ENCODE results near the gene IFT57.

The IFT57 gene

GRCh38 chr3:108123326-108123725 lies 98.9 kb downstream of the IFT57 start:
- no peak for DNase-seq

GRCh38 chr3:108122276-108122675 lies 99.9 kb downstream of the IFT57 start:
- DNase-seq, result no peak

DNA sequence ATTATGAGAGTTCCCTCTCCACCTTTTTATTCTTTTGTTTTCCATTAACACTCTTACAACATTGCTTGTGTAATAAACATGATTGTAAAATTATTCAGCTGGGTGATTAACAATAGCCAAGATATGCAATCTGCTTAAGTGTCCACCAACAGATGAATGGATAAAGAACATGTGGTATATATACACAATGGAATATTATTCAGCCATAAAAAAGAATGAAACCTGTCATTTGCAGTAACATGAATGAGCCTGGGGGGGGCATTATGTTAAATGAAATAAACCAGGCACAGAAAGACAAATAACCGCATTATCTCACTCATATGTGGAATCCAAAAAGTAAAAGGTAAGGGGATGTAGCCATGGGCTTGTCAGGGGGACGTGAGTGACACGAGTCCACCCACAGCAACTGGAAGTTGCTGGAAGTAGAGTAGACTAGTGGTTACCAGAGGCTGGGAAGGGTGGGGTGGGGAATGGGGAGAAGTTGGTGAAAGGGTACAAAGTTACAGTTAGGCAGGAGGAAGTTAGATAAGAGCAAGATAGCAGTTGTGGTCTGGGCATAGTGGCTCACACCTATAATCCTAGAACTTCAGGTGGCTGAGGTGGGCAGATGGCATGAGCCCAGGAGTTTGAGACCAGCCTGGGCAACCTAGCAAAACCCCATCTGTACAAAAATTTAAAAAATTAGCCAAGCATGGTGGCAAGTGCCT lies 102.7 kb downstream of the IFT57 start:
- no peak for DNase-seq

DNA sequence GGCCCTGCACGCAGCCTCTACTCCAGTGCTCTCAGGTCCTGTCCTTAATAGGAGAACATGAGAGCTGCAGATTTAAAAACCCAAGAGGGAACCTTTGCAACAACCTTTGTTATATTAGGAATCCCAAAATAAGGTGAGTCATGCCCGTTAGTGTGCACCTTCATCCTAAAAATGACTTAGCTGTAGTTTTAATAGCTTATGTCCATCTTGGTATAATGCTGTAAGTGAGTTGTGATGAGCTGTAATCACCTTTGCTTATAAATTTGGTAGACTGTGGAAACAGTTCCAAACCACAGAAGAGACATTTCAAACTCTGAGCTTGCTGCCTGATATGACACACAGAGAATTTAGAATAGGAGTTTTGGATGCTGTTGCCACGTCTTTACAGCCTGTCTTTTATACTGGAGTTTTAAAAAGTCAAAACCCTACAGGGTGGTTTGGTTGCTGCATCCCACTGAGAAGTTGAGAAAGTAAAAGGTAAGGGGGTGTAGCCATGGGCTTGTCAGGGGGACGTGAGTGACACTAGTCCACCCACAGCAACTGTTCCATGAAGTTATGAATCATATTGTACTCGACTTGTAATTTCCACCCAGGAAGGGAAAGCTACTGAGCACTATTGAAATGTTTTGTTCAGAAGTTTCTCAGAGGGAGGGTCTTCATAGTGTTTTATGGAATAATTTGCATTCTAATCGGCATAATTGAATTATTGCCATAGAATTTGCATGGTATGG lies 104.0 kb downstream of the IFT57 start:
- DNase-seq, result no peak

DNA sequence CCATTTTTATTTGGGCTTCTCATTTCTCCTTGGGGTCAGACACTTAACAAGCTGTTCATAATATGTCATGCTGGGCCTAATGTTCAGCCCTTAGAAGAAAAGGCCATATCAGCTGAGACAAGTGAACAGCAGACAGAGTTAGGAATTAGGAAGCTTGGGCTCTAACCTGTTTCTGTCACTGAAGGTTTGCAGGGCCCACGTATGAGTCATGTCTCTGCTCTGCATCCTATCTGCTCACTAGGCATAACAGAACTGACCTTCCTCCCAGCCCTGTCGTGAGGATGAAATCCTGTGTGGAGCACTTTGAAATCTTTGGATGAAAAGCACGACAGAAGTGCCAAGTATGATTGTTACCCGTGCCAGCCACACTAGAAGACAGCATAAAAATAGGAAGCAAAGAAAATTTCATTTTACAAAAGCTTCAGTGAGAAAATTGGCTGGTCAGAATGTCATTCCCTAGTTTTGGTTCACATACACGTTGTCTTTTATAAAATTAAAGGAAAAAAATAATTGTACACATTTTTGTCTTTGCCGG lies 104.9 kb downstream of the IFT57 start:
- DNase-seq, result no peak

GRCh38 chr3:108114423-108115065 lies 107.7 kb downstream of the IFT57 start:
- DNase-seq, result no peak

GRCh38 chr3:108113975-108114374 lies 108.2 kb downstream of the IFT57 start:
- DNase-seq, result no peak

GRCh38 chr3:108110934-108111333 lies 111.3 kb downstream of the IFT57 start:
- DNase-seq, result no peak

Data from suppressor macrophage treated with lipopolysaccharide for 4 hours (primary cell).